Peyer's patch (tissue), 4 donors: ENCODE measurements around the gene TBX21.

ENCODE experiments used
- POLR2A ChIP-seq, 2 donors: fragments of 450-650 bp; IDR thresholded peaks; one replicate each; pipeline ENCODE4 v1.5.1; 2017; ENCODE audit warnings: antibody characterized with exemption in 2 of 2, mild to moderate bottlenecking in 2 of 2, moderate library complexity in 2 of 2
- TF ChIP-seq, protein P1 (sequence below), 6 experiments: fragments of 450-650 bp in 4 of 6; fragments of 200-600 bp in 2 of 6; sonication (generic) in 1 of 6; IDR thresholded peaks; one replicate each; pipeline ENCODE4 v1.5.1; 2017 to 2019; ENCODE audit warnings: antibody characterized with exemption in 6 of 6, mild to moderate bottlenecking in 3 of 6, moderate library complexity in 1 of 6

- TF ChIP-seq, protein P1, sequence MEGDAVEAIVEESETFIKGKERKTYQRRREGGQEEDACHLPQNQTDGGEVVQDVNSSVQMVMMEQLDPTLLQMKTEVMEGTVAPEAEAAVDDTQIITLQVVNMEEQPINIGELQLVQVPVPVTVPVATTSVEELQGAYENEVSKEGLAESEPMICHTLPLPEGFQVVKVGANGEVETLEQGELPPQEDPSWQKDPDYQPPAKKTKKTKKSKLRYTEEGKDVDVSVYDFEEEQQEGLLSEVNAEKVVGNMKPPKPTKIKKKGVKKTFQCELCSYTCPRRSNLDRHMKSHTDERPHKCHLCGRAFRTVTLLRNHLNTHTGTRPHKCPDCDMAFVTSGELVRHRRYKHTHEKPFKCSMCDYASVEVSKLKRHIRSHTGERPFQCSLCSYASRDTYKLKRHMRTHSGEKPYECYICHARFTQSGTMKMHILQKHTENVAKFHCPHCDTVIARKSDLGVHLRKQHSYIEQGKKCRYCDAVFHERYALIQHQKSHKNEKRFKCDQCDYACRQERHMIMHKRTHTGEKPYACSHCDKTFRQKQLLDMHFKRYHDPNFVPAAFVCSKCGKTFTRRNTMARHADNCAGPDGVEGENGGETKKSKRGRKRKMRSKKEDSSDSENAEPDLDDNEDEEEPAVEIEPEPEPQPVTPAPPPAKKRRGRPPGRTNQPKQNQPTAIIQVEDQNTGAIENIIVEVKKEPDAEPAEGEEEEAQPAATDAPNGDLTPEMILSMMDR (IDR thresholded peaks at IDR 0.05), result no peak
- no peak for TF ChIP-seq POLR2A (IDR thresholded peaks at IDR 0.05)
These were observed 29.7 kb downstream of the TBX21 start for GRCh38 chr17:47762728-47763127.
